Right ventricle myocardium inferior (tissue), 1 donor: ENCODE measurements around the gene FCN1. TPM values are rescaled to one million over a fixed set of nuclear protein-coding genes. Genes with fewer than 3 reads are reported as not detected.

Experiments
- ATAC-seq: fragments of 200-7000 bp; cut with Tn5 transposase; one replicate; pipeline ENCODE4 v1.9.1; 2020; ENCODE audit warnings: mild to moderate bottlenecking, moderate library complexity
- DNase-seq: peaks from one replicate; pipeline ENCODE4 v3.0.0; 2021; ENCODE audit errors: missing footprints
- intact Hi-C: fragments of 100-400 bp; cut with DNase I; formaldehyde crosslinking; loops from one replicate; pipeline ENCODE4 v1.11.0; 2022
- total RNA-seq: library from RNA; stranded (reverse); fragmentation: NEBNext Ultra II Directional; extraction: Animal tissue kit (Norgen Biotek cat#: 25700); gene quantifications from one replicate; pipeline ENCODE4 v1.2.1, GENCODE V29; 2021
- donor health status: DM: no; HTN: yes; CAD: no; lungs with severe emphysema.

The FCN1 gene
- total RNA-seq, 1 donor from 2014 or later, result 5.7 TPM

DNA sequence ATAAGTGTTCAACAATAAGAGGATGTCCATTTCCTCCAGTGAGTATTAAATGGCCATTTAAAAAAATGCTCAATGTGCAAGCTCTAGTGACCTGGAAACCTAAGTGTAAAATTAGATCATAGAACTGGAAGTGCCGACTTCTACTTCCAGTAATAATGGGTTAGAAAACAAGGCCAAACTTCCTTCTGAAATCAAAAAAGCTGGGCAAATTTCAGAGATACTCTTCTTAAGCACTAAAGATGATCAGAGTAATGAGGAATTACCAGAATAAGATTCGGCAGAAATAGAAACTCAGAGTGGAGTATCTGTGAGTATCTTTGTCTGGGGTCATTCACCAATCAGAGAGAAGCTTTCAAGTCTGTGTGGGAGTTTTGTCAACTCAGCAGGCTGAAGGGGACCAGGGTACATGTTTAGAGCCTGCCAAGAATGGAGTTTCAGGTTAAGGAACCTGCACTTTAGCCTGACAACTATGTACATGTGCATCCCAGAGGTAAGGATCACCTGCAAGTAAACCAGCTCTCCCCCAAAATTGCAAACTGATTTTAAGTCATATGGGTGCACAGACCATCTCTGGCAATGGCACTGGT is 20.0 kb downstream of the FCN1 start:
- intact Hi-C loops, result loop anchor here (2.0 kb wide), 1 partner anchor 119 kb away; no protein-coding TSS in a partner anchor
- ATAC-seq (no peak), DNase-seq (no peak)

DNA sequence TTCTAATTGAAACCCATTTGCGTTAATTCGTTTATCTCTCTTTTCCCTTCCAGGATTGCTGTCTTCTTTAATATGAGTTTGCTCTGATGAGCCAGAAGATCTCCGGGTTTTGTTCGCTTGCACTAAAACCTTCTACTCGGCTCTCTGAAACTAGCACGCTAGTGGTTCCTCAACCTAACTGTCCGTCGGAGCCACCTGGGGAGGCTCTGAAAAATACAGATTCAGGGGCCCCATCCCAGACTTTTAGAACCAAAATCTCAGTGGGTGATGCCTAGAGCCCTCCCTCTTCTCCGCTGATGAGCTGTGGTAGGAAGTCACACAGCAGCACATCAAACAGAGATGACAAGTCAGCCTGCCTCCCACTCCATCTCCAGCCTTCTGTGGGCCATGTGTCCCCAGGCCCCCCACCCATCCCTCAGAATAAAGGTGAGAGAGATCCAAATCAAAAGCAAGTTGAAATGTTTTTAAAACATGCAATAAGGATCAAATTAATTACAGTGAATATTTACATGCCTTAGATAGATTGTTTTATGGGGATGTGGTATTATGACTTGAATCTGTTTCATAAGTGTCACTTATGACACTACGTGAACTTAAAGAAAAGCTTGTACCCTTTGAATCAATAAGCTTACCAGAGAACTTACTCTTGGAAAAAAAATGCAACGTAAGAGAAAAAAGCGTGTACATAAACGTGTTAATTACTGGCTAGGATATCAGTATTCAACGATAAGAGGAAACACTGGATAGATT is 20.7 kb downstream of the FCN1 start:
- ATAC-seq (no peak), DNase-seq (no peak)
- intact Hi-C loops, result loop anchor here (1.0 to 2.0 kb wide), 2 partner anchors 47 to 118 kb away; no protein-coding TSS in a partner anchor

DNA sequence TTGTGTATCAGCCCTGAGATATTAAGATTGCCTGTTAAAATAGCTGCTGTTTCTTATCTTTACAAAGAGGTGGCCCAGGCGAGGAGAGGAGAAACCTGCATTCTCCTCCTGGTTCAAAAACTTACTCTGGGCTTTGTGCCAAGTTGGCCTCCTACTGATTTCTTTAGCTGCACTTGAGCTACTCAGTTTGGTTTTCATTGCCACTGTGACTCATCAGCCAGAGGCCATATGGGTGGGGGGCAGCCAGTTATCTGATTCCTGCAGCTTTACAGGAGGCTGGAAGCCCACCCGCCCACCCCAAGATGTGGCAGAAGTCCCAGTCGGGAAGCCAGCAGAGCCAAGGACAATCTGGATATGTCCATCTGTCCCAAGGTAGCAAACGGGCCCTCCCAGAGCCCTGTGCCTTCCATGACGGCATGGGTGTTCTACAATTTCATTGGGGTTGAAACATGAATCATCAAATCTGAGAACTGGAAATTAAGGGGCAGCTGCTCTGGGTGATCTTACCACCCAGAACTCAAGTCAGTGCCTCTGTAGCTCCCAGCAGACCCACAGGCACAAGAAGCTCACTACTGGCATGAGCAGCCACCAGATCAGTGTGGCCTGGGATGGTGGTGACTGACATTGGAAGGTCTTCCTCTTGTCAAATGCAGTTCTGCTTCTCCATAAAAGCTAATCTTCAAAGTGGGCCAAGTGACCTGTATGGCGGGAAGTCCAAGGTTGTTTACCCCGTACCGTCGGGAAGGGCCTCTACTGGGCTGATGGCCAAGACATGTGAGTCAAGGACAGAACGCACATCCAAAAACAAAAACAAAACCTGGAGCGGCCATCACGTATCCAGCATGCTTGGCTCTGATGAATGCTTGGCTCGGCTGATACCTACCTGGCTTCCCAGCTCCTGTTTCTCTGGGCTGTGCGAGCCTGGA is 21.5 kb downstream of the FCN1 start:
- no peak for DNase-seq
- intact Hi-C loops, result loop anchor here (1.0 to 2.0 kb wide), 2 partner anchors 48 to 117 kb away; no protein-coding TSS in a partner anchor
- peak; percentile 76 for ATAC-seq

DNA sequence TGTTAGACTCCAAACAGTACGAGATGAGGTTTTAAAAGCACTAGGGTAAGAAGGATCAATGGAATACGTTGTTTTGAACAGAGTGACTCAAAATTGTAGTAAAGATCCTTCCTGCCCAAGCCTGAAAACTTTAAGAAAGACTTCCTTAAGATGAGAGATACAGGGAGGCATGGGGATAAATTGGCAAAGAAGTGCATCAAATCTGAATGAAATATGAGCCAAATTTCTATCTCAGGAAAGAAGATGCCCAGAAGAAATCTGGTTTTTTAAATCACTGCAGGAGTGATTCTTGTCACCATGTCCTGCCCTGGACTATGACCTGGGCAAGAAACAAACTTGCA is 22.2 kb downstream of the FCN1 start:
- ATAC-seq (no peak), DNase-seq (no peak)
- intact Hi-C loops, result no loop called here

DNA sequence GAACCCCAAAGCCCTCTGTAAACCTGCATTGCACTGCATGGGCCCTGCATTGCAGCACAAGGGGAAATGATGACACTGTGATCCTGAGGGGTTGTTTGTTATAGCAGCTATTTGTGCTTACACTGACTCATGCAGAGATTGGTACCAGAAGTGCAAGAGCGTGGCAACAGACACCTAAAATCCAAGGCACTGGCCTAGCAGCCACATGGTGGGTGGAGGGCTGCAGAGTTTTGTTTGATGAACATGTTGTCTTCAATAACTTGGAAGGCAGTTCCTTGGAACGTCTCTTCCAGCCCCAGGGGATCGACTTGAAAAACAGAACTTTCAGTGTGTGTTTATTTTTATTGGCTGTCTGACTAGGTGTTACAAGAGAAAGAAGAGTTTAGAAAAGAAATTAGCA is 22.6 kb downstream of the FCN1 start:
- DNase-seq (no peak), ATAC-seq (no peak)
- intact Hi-C loops, result no loop called here

DNA sequence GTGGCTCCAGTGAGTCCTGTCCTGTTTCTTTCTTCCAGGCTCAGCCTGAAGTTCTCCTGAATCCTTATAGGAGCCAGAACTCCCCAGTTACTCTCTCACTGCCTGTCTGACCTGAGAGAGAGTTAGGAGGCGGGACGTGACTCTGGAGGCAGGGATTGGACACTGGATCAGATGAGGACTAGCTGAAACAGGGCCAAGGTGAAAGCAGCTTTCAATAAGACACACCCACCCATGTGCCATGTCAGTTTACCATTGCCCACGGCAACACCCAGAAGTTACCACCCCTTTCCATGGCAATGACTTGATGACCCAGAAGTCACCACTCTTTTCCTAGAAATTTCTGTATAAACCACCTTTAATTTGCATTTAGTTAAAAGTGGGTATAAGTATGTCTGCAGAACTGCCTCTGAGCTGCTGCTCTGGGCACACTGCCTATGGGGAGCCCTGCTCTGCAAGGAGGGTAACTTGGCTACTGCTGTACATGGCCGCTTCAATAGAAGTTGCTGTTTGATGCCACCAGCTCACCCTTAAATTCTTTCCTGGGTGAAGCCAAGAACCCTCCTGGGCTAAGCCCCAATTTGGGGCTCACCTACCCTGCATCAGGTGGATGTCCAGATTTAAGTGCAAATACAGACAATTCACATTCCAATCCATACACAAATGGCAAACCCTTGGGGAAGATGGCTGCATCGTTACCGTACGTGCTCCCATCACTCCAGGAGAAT is 23.4 kb downstream of the FCN1 start:
- DNase-seq (no peak), ATAC-seq (no peak)
- intact Hi-C loops, result no loop called here

DNA sequence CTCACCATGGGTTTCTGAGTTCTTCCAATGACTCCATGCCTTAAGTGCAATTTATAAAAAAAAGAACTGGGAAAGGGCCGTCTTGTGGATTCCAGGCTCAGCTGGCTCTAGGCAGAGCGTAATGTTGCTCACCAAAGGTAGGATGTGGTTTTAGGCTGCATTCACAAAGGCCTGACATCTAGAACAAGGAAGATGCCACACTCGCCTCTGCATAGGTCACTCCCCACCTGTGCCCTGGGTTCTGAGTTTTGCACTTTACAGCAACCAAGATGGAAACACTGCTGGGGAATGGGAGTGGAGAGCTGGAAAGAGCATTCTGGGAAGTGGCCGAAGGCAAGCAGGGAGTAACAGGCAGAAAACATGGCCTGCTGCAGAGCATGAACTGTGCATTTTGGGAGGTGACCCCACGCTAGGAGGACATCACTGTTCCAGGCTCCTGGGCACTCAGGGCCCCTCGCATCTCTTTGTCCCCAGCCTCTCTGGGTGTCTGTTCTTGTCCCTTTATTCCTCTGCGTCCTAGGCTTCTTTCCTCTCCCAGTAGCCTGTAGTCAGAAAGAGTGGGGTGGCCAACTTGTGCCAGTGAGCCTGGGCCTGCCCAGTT is 24.8 kb downstream of the FCN1 start:
- DNase-seq (no peak), ATAC-seq (no peak)
- intact Hi-C loops, result no loop called here

DNA sequence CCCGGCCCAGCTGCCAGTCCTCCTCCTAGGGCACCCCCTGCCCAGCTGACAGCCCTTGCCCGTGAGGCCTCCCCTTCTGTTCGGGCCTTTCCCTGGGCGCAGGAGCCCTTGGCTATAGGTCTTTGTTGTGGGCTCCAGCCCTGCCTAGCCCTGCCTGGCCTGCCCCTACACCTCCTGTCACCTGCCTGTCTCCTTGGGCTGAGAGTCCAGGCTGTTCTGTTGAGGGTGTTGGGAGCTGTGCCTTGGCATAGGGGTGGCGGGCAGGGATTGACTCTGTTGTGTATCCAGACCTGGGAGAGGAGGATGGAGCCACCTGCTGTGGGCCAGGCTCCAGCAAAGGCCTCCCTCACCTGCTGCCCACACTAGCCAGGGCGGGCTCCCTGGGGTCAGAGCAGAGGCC is 25.5 kb downstream of the FCN1 start:
- intact Hi-C loops, result no loop called here
- DNase-seq, result no peak
- ATAC-seq, result no peak

DNA sequence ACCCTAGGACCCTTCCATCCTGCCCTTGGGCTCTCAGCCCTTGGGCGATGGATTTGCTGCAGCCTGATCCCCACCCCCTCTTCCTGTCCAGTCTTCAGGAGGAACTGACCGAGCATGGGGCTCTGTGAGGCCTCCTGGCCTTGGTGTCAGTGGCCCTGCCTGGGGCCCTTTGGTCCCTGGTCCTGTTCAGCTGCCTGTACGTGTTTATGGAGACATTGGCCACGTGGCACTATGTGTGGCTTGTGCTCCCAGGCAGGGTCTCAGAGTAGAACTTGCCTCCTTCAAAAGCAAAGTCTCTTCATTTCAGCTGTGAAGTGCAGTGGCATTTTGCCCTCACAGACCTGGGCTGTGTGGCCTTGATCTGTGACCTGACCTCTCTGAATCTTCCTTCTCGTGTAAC is 26.0 kb downstream of the FCN1 start:
- ATAC-seq (no peak), DNase-seq (no peak)
- intact Hi-C loops, result no loop called here

DNA sequence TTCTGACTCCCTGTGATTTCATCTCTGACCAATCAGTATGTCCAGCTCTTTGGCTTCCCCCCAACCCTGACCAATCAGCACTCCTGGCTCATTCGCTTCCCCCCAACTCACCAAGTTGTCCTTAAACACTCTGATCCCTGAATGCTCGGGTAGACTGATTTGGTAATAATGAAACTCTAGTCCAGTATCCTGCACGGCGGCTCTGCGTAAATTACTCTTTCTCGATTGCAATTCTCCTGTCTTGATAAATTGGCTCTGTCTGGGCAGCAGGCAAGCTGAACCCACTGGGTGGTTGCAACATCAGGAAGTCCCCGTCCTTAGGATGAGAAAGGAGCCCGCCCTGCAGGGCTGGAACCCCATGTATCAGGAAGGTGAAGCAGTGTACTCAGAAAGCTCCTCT is 26.7 kb downstream of the FCN1 start:
- no peak for ATAC-seq
- no peak for DNase-seq
- intact Hi-C loops, result no loop called here

DNA sequence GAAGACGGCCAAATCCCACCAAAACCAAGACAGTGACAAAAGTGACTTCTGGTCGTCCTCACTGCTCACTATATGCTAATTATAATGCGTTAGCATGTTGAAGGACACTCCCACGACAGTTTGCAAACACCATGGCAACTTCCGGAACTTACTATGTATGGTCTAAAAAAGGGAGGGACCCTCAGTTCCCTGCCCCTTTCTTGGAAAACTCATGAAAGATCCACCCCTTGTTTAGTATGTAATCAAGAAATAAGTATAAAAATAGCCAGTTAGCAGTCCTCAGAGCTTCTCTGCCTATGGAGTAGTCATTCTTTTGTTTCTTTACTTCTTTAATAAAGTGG is 27.6 kb downstream of the FCN1 start:
- intact Hi-C loops, result no loop called here
- DNase-seq (no peak), ATAC-seq (no peak)

DNA sequence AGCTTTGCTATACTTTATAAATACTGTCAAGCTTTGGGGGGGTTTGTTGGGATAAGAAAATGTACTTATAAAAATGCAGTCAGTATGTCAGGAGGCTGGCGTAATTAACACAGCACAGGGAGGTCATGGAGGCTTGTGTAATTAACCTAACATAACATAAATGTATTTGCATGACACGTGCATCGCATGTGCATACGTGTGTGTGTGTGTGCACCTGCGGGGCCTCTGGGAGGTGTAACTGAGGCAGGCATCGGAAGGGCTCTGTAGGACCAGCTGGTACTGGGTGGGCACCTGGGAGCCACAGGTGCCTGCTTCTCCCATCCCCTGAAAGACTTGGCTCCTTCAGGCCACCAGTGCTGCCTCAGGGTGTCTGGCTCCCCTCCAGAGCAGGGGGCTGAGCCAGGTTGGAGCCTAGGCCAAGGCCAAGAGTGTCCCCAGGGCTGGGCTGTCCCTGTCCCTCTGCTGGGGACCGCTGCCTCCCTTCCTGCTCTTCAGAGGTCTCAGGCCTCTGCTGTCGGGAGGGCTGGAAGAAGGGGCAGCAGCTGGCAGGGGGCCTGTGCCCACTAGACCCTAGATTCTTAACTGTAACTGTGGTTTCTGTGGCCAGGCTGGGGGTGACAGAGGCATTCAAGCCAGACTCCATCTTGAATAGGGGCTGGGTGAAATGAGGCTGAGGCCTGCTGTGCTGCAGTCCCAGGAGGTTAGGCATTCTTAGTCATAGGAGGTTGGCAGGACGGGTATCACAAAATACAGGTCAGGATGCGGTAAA is 28.1 kb downstream of the FCN1 start:
- intact Hi-C loops, result no loop called here
- ATAC-seq, result no peak
- DNase-seq, result no peak

DNA sequence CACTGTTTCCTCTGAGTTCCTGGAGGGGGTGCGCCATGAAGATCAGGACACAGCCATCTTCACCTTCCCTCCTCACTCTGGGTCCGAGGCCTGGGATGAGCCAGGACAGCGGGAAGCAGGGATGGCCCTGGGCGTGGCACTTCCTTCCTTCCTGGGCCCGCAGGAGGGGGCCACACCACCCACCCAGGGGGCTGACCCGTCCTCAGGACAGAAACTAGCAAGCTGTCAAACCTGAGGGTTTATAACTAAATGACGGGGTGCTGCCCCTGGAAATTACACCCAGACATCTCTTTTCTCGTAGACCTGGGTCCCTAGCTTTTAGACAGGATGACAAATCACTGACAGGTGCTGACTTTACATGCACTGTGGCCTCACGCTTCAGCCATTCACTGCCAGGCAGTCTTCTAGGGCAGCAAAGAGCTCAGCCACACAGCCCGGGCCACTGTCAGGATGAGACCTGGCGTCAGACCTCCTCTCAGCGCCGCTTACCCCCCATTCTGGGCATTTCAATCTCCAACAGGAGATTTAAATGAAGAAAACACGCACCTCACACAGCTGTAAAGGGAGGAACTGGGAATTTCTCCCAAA is 29.0 kb downstream of the FCN1 start:
- no peak for DNase-seq
- intact Hi-C loops, result no loop called here
- no peak for ATAC-seq

DNA sequence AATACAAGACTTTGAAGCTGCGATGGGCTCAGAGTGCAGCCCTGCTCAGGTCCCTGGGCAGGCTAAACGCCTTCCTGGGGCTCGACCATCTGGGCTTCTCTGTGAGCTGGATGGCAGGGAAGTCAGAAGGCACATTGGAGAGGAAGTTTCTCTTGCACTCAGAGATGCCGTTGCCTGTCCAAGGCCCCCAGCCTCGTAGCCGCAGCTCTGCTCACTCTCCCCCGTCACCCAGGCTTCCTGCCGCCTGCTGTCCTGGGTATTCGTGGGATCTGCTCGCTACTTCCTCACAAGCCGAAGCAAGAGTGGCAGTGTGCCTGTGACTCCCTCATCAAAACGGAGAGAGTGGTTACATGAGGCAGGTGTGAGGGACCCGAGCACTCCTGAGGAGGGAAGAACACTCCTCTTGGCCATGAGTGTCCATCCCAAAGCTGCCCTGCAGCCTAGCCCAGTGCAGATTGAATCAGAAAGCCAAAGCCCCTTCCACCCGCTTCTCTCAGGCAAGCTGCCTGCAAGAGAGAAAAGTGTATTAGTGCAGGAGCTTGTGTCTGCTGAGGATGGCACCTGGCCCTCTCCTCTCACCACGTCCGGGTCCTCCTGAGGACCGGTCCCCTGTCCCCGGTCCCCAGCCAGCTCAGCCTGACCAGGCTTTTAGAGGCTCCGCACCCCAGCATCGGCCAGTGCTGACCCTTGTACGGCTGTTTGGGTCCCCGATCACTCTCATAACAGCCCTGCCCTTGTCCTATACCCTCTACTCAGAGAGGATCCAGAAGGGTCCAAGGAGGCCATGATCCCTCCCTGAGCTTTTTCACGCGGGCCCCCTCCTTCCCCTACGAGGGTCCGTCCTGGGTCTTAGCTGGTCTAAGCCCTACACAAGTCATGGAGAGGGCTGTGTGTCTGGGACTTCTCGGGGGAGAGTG is 29.8 kb downstream of the FCN1 start:
- intact Hi-C loops, result no loop called here
- no peak for DNase-seq
- no peak for ATAC-seq

DNA sequence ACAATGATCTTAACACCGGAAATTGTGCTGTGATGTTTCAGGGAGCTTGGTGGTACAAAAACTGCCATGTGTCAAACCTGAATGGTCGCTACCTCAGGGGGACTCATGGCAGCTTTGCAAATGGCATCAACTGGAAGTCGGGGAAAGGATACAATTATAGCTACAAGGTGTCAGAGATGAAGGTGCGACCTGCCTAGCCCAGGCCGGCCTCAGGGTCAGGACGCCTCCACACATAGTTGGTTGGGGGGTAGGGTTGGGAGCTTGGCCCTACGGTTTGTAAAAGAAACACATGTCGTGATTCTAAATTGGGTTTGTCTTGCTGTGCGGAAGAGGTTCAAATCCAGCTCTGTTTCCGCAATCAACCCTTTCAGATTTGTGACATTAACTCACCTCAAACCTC is 30.5 kb downstream of the FCN1 start:
- no peak for ATAC-seq
- DNase-seq, result no peak
- intact Hi-C loops, result no loop called here

DNA sequence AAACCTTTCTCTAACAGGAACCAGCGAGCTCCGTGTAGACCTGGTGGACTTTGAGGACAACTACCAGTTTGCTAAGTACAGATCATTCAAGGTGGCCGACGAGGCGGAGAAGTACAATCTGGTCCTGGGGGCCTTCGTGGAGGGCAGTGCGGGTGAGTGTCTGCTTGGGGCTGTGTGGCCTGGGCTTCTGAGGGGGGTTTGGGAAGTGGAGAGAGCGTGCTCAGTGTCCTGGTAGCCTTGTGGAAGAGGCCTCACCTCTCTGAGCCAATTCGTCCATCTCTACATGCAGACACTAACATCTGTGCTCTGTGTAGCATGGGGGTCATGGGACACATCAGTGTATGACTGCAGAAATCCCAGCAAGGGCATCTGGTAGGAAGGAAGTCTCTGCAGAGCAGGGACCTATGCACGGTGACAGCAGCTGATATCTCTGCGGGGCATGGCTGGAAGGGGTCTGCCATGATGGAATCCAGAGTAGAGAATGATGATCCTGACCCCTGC is 31.2 kb downstream of the FCN1 start:
- no peak for DNase-seq
- intact Hi-C loops, result no loop called here
- ATAC-seq, result no peak
